NOMO-1 treated with DMSO at 0.1 percent for 48 hours (cell line): Measurements from ENCODE around the gene C5orf22.

Experiments
- DNase-seq: peaks from one replicate; lab custom pipeline; 2025; ENCODE audit not compliant: unreplicated experiment; lab: John Stamatoyannopoulos, UW

Gene C5orf22

DNA sequence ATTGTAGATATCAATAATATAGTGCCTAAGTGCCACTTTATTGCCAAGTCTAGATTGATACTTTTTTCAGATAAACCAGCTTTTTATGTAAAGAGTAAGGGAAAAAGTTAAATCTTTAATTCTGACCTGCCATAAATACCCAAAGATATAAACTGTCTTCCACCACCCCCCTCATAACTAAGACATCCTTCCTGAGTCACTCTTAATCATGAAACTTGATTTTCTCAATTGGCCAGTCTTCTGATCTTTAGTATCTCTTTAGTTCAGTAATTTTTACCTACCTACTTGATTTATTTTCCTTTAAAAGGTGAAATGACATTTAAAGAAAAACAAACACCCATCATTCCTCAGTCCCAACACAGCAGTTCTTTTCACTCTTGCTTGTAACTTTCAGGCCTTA is 21.8 kb downstream of the C5orf22 start:
- no peak for DNase-seq

DNA sequence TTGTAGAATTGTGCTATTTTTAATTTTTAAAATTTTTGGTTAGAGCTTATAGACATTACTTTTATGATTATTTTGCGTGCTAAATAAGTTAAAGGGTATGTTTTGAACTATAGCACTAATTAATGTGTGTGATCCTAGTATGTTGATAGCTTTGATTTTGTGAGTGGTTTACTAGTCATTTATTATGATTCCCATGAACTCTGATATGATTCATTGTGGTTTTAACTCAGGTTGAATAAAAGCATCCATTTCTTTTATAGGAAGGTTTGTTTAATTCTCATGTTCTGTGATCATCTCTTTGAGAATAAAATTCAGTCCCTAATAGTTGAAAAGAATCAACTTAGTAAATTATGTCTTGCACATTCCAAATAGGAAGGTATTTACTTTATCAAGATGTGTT is 22.5 kb downstream of the C5orf22 start:
- DNase-seq, result no peak

DNA sequence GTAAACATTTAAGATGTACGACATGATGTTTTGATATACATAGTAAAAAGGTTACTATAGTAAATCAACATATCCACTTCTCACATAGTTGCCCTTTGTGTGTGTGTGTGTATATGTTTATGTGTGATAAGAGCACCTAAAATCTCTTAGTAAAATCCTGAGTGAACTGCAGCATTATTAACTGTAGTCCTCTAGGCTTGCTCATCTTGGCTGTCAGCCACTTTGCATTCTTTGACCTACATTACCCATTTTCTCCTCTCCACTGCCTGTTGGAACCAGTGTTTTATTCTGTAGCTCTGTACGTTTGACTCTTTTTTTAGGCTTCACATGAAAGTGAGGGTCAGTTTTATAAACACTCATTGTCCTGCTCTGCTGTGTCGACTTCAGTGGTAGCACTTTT is 24.4 kb downstream of the C5orf22 start:
- no peak for DNase-seq

DNA sequence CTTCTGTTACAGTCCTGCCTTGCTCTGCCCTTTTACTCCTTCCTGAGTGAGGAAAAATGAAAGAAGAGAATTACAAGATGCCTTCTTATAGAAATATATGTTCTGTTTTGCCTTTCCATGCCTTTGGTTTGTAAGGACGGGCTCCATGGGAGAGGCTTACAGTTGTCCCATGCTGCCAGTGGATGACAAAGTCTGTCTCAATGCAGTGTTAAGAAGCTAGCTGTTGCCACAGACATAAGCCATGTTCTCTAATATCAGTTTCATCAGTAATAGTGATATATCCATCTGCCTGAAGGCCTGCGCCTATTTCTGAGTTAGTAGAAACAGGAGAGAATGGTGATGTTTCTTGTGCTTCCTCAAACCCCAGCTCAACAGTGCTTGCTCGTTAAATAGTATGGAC is 27.8 kb downstream of the C5orf22 start:
- no peak for DNase-seq

DNA sequence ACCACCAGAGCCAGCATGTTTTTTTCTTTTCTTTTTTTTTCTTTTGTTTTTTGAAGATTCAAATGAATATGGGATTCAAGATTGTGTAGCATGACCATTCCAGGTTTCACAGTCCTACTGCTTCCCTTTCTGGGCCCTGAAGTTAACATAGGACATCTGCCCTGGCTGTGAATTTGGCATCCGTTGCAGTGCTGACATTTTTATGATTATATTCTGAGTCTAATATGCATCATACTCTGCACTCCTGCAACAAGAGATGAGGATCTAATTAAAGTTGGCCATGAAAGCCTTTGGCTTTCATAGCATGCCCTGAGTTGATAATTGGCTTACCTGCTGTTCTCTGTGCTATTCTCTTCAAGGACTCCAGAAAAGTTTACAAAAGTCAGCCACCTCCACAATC is 29.8 kb downstream of the C5orf22 start:
- DNase-seq, result no peak

DNA sequence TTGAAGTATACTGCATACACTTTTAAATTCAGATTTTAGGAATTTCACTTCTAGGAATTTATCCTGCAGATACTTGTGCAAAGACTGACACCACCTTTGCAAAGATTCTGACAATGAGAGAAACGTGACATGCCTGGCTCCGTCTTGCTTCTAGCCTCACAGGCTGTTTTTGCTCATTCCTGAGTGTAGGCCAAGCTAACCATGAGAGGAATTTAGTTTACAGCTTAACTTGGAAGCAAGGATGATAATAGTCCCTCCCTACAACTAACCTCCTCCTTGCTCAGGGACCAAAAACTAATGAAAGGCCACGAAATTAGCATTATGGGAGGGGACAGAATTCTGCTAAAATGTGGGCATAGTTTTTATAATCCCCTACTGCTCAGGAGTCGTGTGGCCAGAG is 31.1 kb downstream of the C5orf22 start:
- no peak for DNase-seq

DNA sequence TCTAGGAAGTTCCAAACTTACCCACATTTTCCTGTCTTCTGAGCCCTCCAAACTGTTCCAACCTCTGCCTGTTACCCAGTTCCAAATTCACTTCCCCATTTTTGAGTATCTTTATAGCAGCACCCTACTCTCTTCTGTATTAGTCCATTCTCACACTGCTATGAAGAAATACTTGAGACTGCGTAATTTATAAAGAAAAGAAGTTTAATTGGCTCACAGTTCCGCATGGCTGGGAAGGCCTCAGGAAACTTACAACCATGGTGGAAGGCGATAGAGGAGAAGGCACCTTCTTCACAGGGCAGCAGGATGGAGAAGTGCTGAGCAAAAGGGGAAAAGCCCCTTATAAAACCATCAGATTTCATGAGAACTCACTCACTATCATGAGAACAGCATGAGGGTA is 34.3 kb downstream of the C5orf22 start:
- DNase-seq, result peak; percentile 77

DNA sequence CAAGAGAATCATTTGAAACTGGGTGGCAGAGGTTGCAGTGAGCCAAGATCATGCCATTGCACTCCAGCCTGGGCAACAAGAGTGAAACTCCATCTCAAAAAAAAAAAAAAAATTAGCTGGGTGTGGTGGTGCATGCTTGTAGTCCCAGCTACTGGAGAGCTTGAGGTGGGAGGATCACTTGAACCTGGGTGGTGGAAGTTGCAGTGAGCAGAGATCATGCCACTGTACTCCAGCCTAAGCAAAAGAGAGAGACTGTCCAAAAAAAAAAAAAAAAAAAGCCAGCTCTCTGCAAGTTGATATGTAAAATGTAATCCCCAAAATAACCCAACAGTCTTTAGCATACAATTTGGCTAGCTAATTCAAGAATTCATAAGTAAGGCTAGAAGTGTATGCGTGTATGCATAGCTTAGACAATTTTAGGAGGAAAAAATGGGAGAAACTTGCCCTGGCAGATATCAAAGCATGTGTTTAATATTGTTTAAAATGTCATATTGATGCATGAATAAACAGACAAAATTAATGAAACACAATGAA is 36.3 kb downstream of the C5orf22 start:
- no peak for DNase-seq

DNA sequence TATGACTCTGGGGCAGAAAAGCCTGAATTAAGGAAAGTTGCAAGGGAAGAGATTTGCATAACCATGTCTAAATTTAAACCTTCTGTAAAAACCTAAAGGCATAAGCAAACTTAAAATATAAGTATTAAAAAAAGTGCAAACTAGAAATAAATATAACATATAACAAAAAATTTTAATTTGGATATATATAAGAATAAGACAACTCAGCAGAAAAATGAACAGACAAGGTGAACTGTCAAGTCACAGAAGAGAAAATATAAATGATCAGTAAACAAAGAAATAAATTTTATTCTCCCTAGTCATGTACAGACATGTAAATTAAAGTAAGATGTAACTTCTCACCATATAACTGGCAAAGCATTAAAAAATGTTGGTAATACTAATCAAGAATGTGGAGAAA is 37.0 kb downstream of the C5orf22 start:
- DNase-seq, result no peak

DNA sequence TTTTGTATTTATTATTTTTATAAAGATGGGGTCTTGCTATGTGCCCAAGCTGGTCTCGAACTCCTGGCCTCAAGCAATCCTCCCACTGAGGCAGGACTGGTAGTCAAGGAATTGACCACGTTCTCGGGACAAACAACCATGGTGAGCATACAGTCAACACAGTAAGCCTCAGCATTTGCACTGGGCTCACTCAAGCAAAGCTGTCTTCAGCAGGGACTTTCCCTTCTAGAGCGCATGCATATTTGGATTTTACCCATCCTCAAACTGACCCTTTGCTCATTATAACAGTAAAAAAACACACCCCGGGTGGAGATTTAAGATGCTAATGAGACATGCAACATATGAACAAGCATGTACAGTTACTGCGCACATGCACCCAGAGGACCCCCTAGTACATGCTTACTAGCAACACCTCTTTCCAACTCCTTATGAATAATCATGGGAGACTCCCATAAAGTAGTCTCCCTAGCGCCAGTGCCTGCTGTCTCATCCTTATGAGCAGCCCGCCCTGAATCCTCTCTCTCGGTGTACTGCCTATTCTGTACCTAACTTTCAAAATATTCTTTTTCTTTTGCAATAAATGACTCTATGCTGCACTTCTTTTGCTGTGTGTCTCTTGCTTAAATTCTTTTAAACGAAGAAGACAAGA is 41.5 kb downstream of the C5orf22 start:
- no peak for DNase-seq

DNA sequence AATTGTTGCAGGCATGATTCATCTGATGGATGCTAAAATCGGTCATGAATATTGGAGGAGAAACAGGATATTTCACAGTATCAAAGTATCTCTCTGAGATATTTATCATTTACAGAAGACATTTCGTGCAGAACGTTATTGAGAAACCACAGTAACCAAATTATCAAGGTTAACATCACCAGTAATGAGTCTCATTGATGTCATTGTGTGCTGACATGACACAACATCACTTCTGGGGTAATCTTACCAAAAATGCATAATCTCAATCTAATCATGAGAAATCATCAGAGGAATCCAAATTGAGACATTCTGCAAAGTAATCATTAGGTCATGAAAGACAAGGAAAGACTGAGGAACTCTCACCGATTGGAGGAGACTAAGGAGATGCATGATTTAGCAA is 42.7 kb downstream of the C5orf22 start:
- no peak for DNase-seq

DNA sequence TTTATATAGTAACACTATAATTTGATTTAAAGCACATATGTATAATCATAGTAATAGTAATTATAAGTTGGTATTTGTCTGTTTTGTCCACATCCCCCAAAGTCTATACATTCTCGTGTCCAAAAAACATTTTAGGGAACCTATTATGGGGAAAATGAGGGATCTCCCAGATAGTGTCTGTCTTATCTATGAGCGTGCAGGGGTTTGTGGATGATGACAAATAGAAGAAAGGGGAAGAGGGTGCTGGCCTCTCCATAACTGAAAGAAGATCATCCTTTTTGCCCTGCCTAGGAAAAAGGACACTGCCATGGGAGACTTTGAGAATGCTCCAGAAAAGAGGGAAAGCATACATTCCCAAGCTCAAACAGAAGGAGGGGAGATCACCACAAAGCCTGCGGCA is 45.3 kb downstream of the C5orf22 start:
- DNase-seq, result no peak

DNA sequence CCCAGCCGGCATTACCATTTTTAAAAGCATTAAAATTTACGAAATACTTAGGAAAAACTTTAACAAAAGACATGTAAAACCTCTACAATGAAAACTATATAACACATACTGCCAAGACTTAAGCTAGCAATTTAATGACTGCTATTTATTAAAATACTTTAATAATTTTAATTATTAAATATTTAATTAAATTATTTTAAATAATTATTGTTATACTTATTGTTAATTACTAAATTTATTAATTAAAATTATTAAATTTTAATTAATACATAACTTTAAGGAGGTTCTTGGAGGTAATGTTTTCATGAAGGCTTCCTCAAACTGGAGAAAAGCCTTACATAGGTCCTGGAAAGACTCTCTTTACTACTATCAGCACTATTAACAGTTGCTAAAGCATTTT is 47.5 kb downstream of the C5orf22 start:
- DNase-seq, result no peak

DNA sequence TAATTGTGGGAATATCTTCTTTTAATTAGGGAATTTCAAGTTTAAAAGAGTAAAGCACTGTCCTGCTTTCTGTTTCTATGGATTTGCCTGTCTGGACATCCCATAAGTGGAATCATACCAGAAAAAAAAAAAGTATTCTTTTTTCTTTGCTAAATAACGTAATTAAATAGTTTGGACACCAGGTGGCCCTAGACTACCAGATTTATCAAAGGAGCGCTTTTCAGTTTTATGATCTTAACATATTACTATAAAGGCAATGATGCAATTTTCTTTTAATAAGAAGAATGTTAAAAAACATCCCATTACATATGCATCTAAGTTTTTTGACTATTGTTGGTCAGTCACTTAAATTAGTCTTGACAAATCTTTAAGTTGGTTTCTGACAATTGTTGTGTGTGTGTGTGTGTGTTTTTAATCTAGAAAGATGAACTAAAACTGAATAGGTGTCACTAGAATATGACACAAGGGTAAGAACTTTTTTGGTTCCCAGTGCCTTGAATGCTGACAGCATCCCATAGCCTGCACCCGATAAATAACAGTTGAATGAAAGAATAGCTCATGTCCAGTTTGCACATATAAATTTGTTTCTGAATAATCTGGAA is 49.5 kb downstream of the C5orf22 start:
- peak; percentile 81 for DNase-seq

DNA sequence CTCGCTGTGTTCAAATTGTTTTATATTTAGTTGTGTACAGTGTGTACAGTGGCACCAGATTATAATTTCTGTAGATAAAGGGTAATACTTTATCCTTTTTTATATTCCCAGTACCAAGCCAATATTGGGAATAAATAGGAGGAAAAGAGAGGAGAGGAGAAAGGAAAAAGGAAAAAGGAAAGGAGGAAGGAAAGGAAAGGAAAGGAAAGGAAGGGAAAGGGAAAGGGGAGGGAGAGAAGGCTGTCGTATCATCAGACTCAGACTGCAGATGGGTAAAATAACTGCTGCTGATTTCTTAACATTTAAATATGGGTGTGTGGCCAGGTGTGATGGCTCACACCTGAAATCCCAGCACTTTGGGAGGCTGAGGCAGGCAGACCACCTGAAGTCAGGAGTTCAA is 51.0 kb downstream of the C5orf22 start:
- DNase-seq, result no peak

DNA sequence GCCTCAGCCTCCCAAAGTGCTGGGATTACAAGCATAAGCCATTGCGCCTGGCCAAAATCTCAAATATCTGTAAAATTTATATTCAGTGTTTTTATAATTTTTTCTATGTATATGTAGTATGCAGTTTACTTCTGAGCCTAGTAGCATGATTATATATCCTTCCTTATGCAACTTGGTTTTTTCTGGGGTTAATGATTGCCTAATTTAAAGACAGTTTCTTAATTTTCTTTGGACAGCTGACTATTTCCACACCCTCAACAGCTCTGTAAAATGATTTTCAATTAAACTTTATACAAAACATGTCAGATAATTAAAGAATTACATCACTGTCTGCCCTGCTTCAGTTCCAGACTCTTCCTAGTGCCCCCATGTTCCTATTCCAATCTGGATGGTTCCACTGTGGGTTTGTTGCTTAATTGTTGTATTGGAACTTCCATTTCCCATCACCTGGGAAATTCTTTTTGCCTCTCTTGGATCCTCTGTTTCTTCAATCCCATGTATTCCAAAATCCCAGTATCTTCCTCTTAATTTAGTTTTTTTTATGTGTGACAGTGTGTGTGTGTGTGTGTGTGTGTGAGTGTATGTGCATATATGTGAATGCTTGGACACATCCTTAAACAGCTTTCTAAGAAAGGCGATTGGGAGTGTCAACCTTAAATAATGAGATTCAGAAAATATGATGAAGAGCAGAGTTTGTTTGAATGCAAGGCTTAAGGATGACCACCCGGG is 53.2 kb downstream of the C5orf22 start:
- peak; percentile 39 for DNase-seq

DNA sequence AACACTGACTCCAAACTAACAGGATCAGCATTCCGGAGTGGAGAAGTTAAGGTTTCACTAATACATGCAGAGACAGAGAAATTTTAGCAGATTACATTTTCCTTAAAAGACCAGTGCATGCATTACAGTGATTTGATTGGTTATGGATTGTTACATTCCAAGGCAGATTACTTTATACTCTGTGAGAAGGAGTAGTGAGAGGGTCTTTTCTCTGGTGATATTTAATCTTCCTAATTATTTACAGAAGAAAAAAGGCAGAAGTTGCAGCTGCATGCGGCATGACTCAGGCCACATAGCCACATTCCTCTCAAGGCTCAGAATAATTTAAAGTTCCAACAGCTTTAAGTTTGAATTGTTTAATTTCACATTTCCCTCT is 53.8 kb downstream of the C5orf22 start:
- no peak for DNase-seq

DNA sequence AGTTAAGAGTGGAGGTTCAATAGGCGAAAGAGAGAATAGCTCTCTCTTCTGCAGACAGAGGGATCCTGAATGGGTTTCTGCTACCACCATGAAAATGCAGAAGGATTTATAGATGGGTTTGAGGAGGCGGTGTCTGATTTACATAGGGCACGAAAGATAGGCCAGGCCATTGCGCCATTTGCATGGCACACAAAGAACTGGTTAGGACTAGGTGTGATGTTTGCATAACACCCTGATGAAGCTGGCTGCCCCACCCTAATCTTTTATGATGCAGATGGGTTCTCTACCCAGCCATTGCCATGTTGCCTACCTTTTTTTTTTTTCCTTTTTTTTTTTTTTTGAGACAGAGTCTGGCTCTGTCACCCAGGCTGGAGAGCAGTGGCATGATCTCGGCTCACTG is 55.4 kb downstream of the C5orf22 start:
- no peak for DNase-seq

DNA sequence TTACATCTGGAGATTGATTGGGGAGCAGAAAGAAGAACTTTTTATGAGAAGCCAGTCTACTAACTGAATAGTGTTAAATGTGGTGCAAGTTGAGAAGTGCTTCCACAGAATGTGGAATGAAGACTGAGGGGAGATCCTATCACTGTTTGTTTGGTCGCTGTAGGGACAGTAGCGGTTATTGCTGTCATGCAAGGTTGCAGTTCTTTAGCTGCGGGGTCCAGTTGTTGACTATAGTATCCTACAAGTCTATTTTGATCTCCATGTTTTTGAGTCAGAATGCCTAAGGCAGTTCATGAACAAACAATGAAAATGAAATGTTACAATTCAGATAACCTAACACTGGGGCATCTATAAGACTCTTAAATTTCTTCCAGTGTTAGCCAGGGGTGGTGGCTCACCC is 61.6 kb downstream of the C5orf22 start:
- DNase-seq, result no peak

DNA sequence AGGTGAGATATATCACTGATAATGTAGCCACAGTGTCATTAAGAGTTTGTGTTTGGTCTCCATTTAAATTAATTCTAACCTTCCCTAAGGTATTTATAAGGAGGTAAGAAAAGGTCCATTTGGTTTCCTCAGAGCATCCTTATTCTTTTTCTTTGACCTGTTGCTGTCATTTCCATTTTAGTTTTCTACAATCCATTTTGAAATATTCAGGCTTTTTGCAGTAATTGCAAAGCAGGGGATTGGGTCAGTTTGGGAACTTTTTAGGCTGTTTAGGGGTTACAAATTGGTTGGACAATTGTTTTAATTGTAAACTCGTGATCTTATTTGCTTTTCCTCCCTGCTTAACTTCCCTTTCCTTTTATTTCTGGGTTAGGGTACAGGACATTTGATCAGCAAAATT is 64.3 kb downstream of the C5orf22 start:
- DNase-seq, result no peak

DNA sequence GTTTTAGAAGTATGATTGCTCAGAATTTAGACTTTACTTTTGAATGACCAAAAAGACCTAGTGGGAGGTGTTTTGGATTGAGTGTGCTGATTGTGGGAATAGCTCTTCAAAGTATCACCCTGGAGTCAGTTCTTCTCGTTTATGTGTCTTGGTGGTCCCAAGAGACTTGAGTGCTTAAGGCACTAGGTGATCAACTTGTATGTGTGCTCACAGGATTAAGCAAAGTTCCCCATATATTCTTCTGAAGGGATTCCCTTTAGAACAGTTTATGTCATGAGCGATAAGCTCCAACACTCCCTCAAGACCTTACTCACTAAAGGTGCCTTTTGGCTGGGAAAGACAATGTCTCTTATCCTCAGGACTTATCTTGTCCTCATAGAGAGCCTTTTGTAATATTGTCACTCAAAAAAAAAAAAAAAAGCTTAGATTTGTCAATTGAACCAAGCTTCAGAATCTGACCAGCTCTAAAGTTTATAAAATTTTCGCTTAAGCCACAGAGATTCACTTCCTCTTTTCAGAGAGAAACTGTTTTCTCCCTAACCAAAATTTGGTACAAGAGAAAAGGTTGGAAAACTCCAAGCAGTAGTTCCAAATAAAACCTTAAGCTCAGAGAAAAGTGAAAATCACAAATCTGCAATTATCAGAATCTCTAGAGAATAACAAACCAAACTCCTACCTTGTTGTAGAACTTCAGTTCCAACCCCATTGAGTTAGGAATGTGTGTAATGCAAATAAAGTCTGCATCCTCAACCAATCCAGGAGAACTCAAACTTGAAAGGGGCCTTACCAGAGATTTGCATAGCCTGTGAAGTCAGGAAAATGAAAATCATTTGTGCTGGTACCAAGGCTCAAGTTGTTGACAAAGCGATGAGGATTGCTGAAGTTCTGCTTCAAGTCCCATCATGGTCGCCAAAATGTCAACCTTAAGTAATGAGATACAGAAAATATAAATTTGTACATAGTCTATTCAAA is 66.8 kb downstream of the C5orf22 start:
- DNase-seq, result peak; percentile 78
